NCI-H1417 treated with DMSO at 0.1 percent for 48 hours (cell line): ENCODE results near the gene CCNJL.

ENCODE experiments used
- DNase-seq: peaks from one replicate; lab custom pipeline; 2025; lab: John Stamatoyannopoulos, UW

The CCNJL gene

GRCh38 chr5:160333721-160334120, 21.4 kb upstream of the CCNJL start:
- no peak for DNase-seq

GRCh38 chr5:160330212-160330611, 17.8 kb upstream of the CCNJL start:
- no peak for DNase-seq

- no peak for DNase-seq
Observed at GRCh38 chr5:160327818-160328217, 15.5 kb upstream of the CCNJL start.

- no peak for DNase-seq
Observed at GRCh38 chr5:160326981-160327380, 14.6 kb upstream of the CCNJL start.

- no peak for DNase-seq
Observed at GRCh38 chr5:160325716-160326115, 13.4 kb upstream of the CCNJL start.

- no peak for DNase-seq
Observed at GRCh38 chr5:160324886-160325285, 12.5 kb upstream of the CCNJL start.

GRCh38 chr5:160318409-160318808, 6.0 kb upstream of the CCNJL start:
- DNase-seq = no peak

- DNase-seq = no peak
Observed at GRCh38 chr5:160317434-160317833, 5.1 kb upstream of the CCNJL start.

- no peak for DNase-seq
Observed at GRCh38 chr5:160315968-160316367, 3.6 kb upstream of the CCNJL start.

- DNase-seq = no peak
Observed at GRCh38 chr5:160312960-160313727, 780 bp upstream of the CCNJL start.

- no peak for DNase-seq
Observed at GRCh38 chr5:160311491-160312133, 752 bp downstream of the CCNJL start.

- no peak for DNase-seq
Observed at GRCh38 chr5:160310552-160311295, 1.6 kb downstream of the CCNJL start.

- DNase-seq = no peak
Observed at GRCh38 chr5:160310140-160310539, 2.2 kb downstream of the CCNJL start.

- no peak for DNase-seq
Observed at GRCh38 chr5:160306696-160307095, 5.7 kb downstream of the CCNJL start.

GRCh38 chr5:160305319-160305718, 7.0 kb downstream of the CCNJL start:
- no peak for DNase-seq

- DNase-seq = no peak
Observed at GRCh38 chr5:160303690-160304089, 8.7 kb downstream of the CCNJL start.

GRCh38 chr5:160298189-160298588, 14.2 kb downstream of the CCNJL start:
- no peak for DNase-seq

- no peak for DNase-seq
Observed at GRCh38 chr5:160297776-160298175, 14.6 kb downstream of the CCNJL start.

GRCh38 chr5:160297004-160297403, 15.4 kb downstream of the CCNJL start:
- DNase-seq = no peak

- DNase-seq = no peak
Observed at GRCh38 chr5:160296496-160296895, 15.9 kb downstream of the CCNJL start.

GRCh38 chr5:160293901-160294561, 18.3 kb downstream of the CCNJL start:
- no peak for DNase-seq

GRCh38 chr5:160293386-160293785, 19.0 kb downstream of the CCNJL start:
- DNase-seq = no peak
